ENCODE results near the gene UBE2Q2. TPM values are rescaled to one million over a fixed set of nuclear protein-coding genes. Genes with fewer than 3 reads are reported as not detected.

Gene UBE2Q2
- total and polyA plus RNA-seq, 2 of the 4 experiments (the other 2 are of a cell fraction), result 18.0 to 28.9 TPM

DNA sequence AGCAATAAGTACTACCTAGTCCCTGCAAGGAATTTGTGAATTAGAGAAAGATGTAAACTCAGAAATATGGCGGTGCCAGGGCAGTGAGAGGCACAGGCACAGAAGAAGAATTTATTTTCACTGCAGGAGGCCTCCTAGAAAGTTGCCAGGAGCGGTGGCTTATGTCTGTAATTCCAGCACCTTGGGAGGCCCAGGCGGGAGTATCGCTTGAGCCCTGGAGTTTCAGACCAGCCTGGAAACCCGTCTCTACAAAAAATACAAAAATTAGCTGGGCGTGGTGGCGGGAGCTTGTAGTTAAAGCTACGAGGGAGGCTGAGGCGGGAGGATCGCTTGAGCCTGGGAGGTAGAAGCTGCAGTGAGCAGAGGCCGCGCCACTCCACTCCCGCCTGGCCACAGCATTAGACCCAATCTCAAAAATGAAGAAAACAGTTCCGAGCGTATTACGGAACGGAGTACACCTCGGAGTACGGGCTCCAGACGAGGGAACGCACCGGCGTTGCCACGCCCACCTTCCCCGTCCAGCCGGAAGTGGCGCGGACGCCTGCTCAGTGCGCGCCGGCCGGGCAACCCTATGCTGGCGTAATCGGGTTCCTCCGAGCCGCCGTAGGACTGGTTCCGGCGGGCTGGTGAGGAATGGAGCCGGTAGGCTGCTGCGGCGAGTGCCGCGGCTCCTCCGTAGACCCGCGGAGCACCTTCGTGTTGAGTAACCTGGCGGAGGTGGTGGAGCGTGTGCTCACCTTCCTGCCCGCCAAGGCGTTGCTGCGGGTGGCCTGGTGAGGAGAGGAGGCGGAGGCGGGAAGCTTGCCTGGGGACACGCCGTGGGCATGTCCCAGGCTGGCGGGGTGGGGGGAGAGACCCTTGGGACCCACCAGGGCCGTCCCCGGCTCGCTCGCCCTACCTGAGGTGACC, 60.3 kb downstream of the UBE2Q2 start, which contains the start of gene FBXO22:
Gene FBXO22 (plus strand): TSS at position 548 of the 909 bp plus-strand sequence. CDS start 86 bp downstream, at position 634.
- Histone ChIP-seq H3K9me3 (ENCODE audit: control insufficient read depth, insufficient read depth, low read length) (no peaks in the 10 kb centered on the region), H3K4ac (ENCODE audit: low read depth, low read length) (peak within 1 kb of the TSS; percentile 94), H2BK20ac (ENCODE audit: low read depth, low read length) (peak within 1 kb of the TSS; percentile 1; the same call in 1 of the 2 replicates), H2AK5ac (ENCODE audit: low read depth, low read length) (peak within 1 kb of the TSS; percentile 89), H4K20me1 (ENCODE audit: insufficient read depth, low read length) (peaks cover 13% of the 10 kb centered on the region; the same call in 1 of the 2 replicates), H3K23ac (ENCODE audit: low read depth, low read length) (peak within 1 kb of the TSS; percentile 95), H3K14ac (replicated peaks; ENCODE audit: low read depth, low read length) (peak within 1 kb of the TSS; percentile 97), H3K79me1 (ENCODE audit: low read depth in 1 of 2, low read length in 2 of 2) (peaks cover 23 to 42% of the 10 kb centered on the region in 2 experiments), H3K18ac (ENCODE audit: low read depth, low read length) (peak within 1 kb of the TSS; percentile 85), H2AK9ac (replicated peaks; ENCODE audit: low read depth, low read length, poor library complexity) (peak within 1 kb of the TSS; percentile 75), H2BK120ac (ENCODE audit: low read depth, low read length) (peak within 1 kb of the TSS; percentile 65), H3K9me1 (ENCODE audit: insufficient read depth, low read length) (peaks cover 16% of the 10 kb centered on the region), H4K5ac (ENCODE audit: low read depth, low read length) (peak within 1 kb of the TSS; percentile 90), H3K27ac (ENCODE audit: insufficient read depth, low read length) (peak within 1 kb of the TSS; percentile 96), H3K4me1 (ENCODE audit: control insufficient read depth, insufficient read depth, low read length) (peaks cover 4% of the 10 kb centered on the region; the same call in 1 of the 2 replicates), H3K27me3 (ENCODE audit: control insufficient read depth, insufficient read depth, low read length) (no peaks in the 10 kb centered on the region), H3K36me3 (ENCODE audit: control insufficient read depth, insufficient read depth, low read length) (peaks cover 6% of the 10 kb centered on the region), H2BK5ac (ENCODE audit: low read depth, low read length, poor library complexity, severe bottlenecking) (peak within 1 kb of the TSS; percentile 95), H3K4me2 (ENCODE audit: low read depth, low read length) (peak within 1 kb of the TSS; percentile 96), H3K9ac (ENCODE audit: low read depth, low read length) (peak within 1 kb of the TSS; percentile 95), H3K4me3 (ENCODE audit: insufficient read depth, low read depth, low read length) (peak within 1 kb of the TSS; percentile 93), H2AFZ (replicated peaks; ENCODE audit: low read length, poor library complexity) (peak within 1 kb of the TSS; percentile 96), H3K56ac (ENCODE audit: extremely low read depth, insufficient read depth, low read length) (peak within 1 kb of the TSS; percentile 66), H4K8ac (ENCODE audit: low read depth in 2 of 2, low read length in 2 of 2) (peak within 1 kb of the TSS; percentile 81 to 97), H2BK15ac (ENCODE audit: low read depth, low read length) (peak within 1 kb of the TSS; percentile 49; the same call in 2 of the 3 replicates), H4K91ac (ENCODE audit: insufficient read depth, low read depth, low read length) (peak within 1 kb of the TSS; percentile 92)
- WGBS, 2 experiments (ENCODE audit: extremely low coverage in 2 of 2, insufficient read length in 1 of 2), result 0% methylated on average over 27 of the region's 63 CpGs; no CpG with 5 or more reads in 1 of the 2 experiments
- peak; percentile 88 for DNase-seq
- ATAC-seq (ENCODE audit: low read depth), result peak; percentile 98
- BruUV-seq (replicated peaks), result no TSS peak
- intact Hi-C loops (cut with micrococcal nuclease) (no loop called here), dilution Hi-C loops (cut with HindIII; ENCODE audit: low sequenced_read_pairs, unreplicated experiment) (no loop called here), in situ Hi-C loops (cut with MboI; ENCODE audit: low sequenced_read_pairs) (no loop called here)
- CTCF ChIA-PET, result no interaction called here
- POLR2A ChIA-PET (ENCODE audit: unreplicated experiment), result interaction anchor here (0.6 kb wide), 1 partner anchor 246 kb away, joined by 4 read pairs; no protein-coding TSS in a partner anchor
- TF ChIP-seq POLR2A (IDR thresholded peaks at IDR 0.05; ENCODE audit: low read depth, low read length) (peak; percentile 64; the same call in 1 of the 2 replicates), SMC3 (IDR thresholded peaks at IDR 0.05; ENCODE audit: low read depth, low read length) (0 out of 2 replicates have a peak, but pooled peaks have one; percentile 8), NFE2L2 (IDR thresholded peaks at IDR 0.05; ENCODE audit: low read depth, low read length) (no peak), MAZ (IDR thresholded peaks at IDR 0.05; ENCODE audit: borderline replicate concordance, low read depth, low read length) (0 out of 2 replicates have a peak, but pooled peaks have one; percentile 27), CEBPB (IDR thresholded peaks at IDR 0.05; ENCODE audit: low read depth, low read length) (peak; percentile 82), MAFK (IDR thresholded peaks at IDR 0.05; ENCODE audit: low read depth, low read length) (no peak), FOS (IDR thresholded peaks at IDR 0.05; ENCODE audit: low read depth, low read length) (no peak), BHLHE40 (IDR thresholded peaks at IDR 0.05; ENCODE audit: low read depth, low read length) (no peak), RCOR1 (IDR thresholded peaks at IDR 0.05; ENCODE audit: insufficient replicate concordance, low read length) (peak; percentile 54), RAD21 (IDR thresholded peaks at IDR 0.05; ENCODE audit: low read length) (no peak), MXI1 (IDR thresholded peaks at IDR 0.05; ENCODE audit: borderline replicate concordance, low read depth, low read length) (peak; percentile 87), RFX5 (IDR thresholded peaks at IDR 0.05; ENCODE audit: low read depth, low read length) (no peak), CHD1 (IDR thresholded peaks at IDR 0.05; ENCODE audit: low read depth, low read length) (no peak)
- TF ChIP-seq, protein P1, sequence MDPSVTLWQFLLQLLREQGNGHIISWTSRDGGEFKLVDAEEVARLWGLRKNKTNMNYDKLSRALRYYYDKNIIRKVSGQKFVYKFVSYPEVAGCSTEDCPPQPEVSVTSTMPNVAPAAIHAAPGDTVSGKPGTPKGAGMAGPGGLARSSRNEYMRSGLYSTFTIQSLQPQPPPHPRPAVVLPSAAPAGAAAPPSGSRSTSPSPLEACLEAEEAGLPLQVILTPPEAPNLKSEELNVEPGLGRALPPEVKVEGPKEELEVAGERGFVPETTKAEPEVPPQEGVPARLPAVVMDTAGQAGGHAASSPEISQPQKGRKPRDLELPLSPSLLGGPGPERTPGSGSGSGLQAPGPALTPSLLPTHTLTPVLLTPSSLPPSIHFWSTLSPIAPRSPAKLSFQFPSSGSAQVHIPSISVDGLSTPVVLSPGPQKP (IDR thresholded peaks at IDR 0.05; ENCODE audit: borderline replicate concordance, low read depth, low read length), result peak; percentile 82; the same call in 1 of the 2 replicates
- TF ChIP-seq, protein P2, sequence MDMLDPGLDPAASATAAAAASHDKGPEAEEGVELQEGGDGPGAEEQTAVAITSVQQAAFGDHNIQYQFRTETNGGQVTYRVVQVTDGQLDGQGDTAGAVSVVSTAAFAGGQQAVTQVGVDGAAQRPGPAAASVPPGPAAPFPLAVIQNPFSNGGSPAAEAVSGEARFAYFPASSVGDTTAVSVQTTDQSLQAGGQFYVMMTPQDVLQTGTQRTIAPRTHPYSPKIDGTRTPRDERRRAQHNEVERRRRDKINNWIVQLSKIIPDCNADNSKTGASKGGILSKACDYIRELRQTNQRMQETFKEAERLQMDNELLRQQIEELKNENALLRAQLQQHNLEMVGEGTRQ (IDR thresholded peaks at IDR 0.05; ENCODE audit: low read depth, low read length), result no peak
